AG09309 (cell line): ENCODE data around the gene MAPKAPK3.
A peak's percentile ranks its signal among the peaks of the same experiment; 100 is the strongest.
"Not testable (repeated sequence)": the region's sequence is repeated elsewhere in the genome, so short reads cannot be mapped to it uniquely, and the experiment has no call there.

Experiments
- DNase-seq: peaks from one replicate; pipeline ENCODE4 v3.0.0-alpha.2; 2010; ENCODE audit warnings: low read depth
- H3K4me3 ChIP-seq: 2 replicates; pipeline ENCODE4 v1.5.1; 2011; ENCODE audit warnings: mild to moderate bottlenecking, low read depth, low read length, moderate library complexity; ENCODE audit not compliant: control insufficient read depth
- TF ChIP-seq, protein P1 (sequence below): IDR thresholded peaks from 2 replicates; pipeline ENCODE4 v1.5.1; 2011; ENCODE audit warnings: mild to moderate bottlenecking, low read depth, low read length, inconsistent platforms; ENCODE audit not compliant: insufficient read depth, control insufficient read depth; ENCODE audit errors: missing control alignments

MAPKAPK3 gene

GRCh38 chr3:50665081-50665840 lies 48.3 kb downstream of the MAPKAPK3 start:
- no peak for DNase-seq
- TF ChIP-seq, protein P1, sequence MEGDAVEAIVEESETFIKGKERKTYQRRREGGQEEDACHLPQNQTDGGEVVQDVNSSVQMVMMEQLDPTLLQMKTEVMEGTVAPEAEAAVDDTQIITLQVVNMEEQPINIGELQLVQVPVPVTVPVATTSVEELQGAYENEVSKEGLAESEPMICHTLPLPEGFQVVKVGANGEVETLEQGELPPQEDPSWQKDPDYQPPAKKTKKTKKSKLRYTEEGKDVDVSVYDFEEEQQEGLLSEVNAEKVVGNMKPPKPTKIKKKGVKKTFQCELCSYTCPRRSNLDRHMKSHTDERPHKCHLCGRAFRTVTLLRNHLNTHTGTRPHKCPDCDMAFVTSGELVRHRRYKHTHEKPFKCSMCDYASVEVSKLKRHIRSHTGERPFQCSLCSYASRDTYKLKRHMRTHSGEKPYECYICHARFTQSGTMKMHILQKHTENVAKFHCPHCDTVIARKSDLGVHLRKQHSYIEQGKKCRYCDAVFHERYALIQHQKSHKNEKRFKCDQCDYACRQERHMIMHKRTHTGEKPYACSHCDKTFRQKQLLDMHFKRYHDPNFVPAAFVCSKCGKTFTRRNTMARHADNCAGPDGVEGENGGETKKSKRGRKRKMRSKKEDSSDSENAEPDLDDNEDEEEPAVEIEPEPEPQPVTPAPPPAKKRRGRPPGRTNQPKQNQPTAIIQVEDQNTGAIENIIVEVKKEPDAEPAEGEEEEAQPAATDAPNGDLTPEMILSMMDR, result no peak

GRCh38 chr3:50665841-50666115 lies 48.8 kb downstream of the MAPKAPK3 start:
- not testable (repeated sequence) for DNase-seq, H3K4me3 ChIP-seq

More at GRCh38 chr3:50665081-50665840, 48.3 kb downstream of the MAPKAPK3 start:
- H3K4me3 ChIP-seq, result no peak overlapping the region

DNA sequence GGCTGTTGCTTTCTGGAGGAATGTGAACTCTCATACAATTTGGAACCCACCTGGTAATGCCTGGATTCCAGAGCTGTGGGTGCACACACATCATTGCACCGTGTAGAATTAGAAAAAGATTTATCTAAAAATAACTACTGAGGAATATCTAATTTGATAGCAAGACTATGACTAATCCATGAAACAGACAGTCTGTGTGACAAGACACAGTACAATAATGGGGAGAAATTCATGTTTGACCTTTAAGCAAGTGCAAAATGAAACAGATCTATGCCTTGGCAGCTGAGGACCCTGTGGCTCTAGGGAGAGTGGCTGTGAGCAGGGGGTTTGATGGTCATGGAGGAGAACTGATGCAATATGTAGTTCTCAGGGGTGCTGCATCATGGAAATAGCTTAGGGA lies 49.9 kb downstream of the MAPKAPK3 start:
- TF ChIP-seq, protein P1, result no peak
- no peak for DNase-seq
- H3K4me3 ChIP-seq, result no peak overlapping the region

DNA sequence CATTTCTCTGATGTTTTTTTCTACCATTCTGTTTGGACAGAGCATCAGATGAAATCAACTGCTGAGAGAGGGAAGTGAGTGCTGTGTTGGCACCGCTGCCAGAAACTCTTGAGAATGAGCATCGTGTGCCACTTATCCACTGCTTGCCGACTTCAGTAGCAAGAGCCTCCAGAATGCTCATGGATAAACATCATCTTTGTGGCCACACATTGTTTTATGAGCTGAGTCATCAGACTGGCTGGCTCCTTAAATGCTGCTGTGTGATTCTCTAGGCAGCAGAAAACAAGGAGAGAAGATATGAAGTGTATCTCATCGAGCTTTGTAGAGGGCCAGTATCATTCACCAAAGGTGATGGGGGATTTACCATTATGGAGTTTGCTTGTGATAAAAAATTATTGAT lies 54.4 kb downstream of the MAPKAPK3 start:
- TF ChIP-seq, protein P1, result no peak
- no peak overlapping the region for H3K4me3 ChIP-seq
- DNase-seq, result peak; percentile 88

GRCh38 chr3:50672656-50673055 lies 55.7 kb downstream of the MAPKAPK3 start:
- TF ChIP-seq, protein P1, result no peak
- no peak overlapping the region for H3K4me3 ChIP-seq
- DNase-seq, result no peak

- DNase-seq, result no peak
- no peak overlapping the region for H3K4me3 ChIP-seq
- TF ChIP-seq, protein P1, result no peak
Measured at GRCh38 chr3:50673931-50674330, 57.0 kb downstream of the MAPKAPK3 start.

- TF ChIP-seq, protein P1, result no peak
- H3K4me3 ChIP-seq, result peak within 1 kb of the TSS; percentile 14; the same call in 1 of the 2 replicates
- DNase-seq, result no peak
Measured at GRCh38 chr3:50674349-50675178, 57.6 kb downstream of the MAPKAPK3 start, which contains the start of gene DOCK3. TSS of gene DOCK3 (plus strand) at chr3:50674927. CDS start at chr3:50675264, 337 bp downstream.
